Urinary bladder (tissue), 4 donors: ENCODE results near the gene GRPEL2. TPM values are rescaled to one million over a fixed set of nuclear protein-coding genes. Genes with fewer than 3 reads are reported as not detected.

Source experiments
- DNase-seq: peaks from one replicate; pipeline ENCODE4 v3.0.0-alpha.2; 2015; ENCODE audit errors: extremely low spot score
- H3K27ac ChIP-seq: one replicate; pipeline ENCODE4 v1.5.1; 2013; ENCODE audit warnings: low read depth, mild to moderate bottlenecking, moderate library complexity
- H3K36me3 ChIP-seq: one replicate; pipeline ENCODE4 v1.6.1; 2013; ENCODE audit warnings: mild to moderate bottlenecking, moderate library complexity; ENCODE audit not compliant: insufficient read depth
- H3K4me1 ChIP-seq: one replicate; pipeline ENCODE4 v1.6.1; 2013; ENCODE audit warnings: mild to moderate bottlenecking, moderate library complexity; ENCODE audit not compliant: insufficient read depth
- H3K4me3 ChIP-seq: one replicate; pipeline ENCODE4 v1.5.1; 2013; ENCODE audit warnings: low read depth, low read length
- WGBS: extraction: QIAGEN DNeasy Blood & Tissue Kit; methylation state at CpG from one replicate; pipeline ENCODE4 v1.1.7; 2013; 5-methylcytosine and 5-hydroxymethylcytosine counted together
- polyA plus RNA-seq: library from polyadenylated mRNA; stranded (reverse); fragments of 200-250 nt; gene quantifications from one replicate; pipeline ENCODE4 v1.2.3, GENCODE V29; 2013
- total RNA-seq: library from RNA; depleted of rRNA; stranded (reverse); fragments of >200 nt; gene quantifications from one replicate; pipeline ENCODE4 v1.2.3, GENCODE V29; 2014
- donor health status: healthy with polysubstance abuse.
- donor health status: healthy.

Gene GRPEL2
- total and polyA plus RNA-seq, 2 donors, result 5.1 to 17.6 TPM

GRCh38 chr5:149356391-149356790, 11.1 kb downstream of the GRPEL2 start:
- 96% methylated on average over 8 of the region's 8 CpGs for WGBS
- H3K4me3 ChIP-seq, result no peak overlapping the region
- no peak for DNase-seq
- no peak overlapping the region for H3K27ac ChIP-seq
- H3K4me1 ChIP-seq, result no peaks in the 10 kb centered on the region
- H3K36me3 ChIP-seq, result no peaks in the 10 kb centered on the region

GRCh38 chr5:149357370-149358293, 12.3 kb downstream of the GRPEL2 start, which contains the start of gene PCYOX1L:
TSS of gene PCYOX1L (plus strand) at chr5:149358046. CDS start at chr5:149358069, 23 bp downstream.
- no peak within 1 kb of the TSS for H3K27ac ChIP-seq
- DNase-seq, result peak; percentile 91
- peak within 1 kb of the TSS; percentile 63 for H3K4me3 ChIP-seq
- 2% methylated on average over 61 of the region's 61 CpGs for WGBS
- no peaks in the 10 kb centered on the region for H3K36me3 ChIP-seq
- H3K4me1 ChIP-seq, result no peaks in the 10 kb centered on the region

GRCh38 chr5:149358294-149358651, 13.0 kb downstream of the GRPEL2 start:
- no peak overlapping the region for H3K27ac ChIP-seq
- peak overlapping the region; percentile 63 for H3K4me3 ChIP-seq
- no peaks in the 10 kb centered on the region for H3K4me1 ChIP-seq
- DNase-seq, result no peak
- 2% methylated on average over 18 of the region's 18 CpGs for WGBS
- no peaks in the 10 kb centered on the region for H3K36me3 ChIP-seq

- Histone ChIP-seq H3K4me1 (no peaks in the 10 kb centered on the region), H3K27ac (no peak overlapping the region), H3K4me3 (no peak overlapping the region), H3K36me3 (no peaks in the 10 kb centered on the region)
- no peak for DNase-seq
- WGBS, result 83% methylated on average over 8 of the region's 8 CpGs
These were observed 13.7 kb downstream of the GRPEL2 start for GRCh38 chr5:149358868-149359495.

- no peak for DNase-seq
- Histone ChIP-seq H3K4me3 (no peak overlapping the region), H3K4me1 (no peaks in the 10 kb centered on the region), H3K36me3 (no peaks in the 10 kb centered on the region), H3K27ac (no peak overlapping the region)
- WGBS, result 90% methylated on average over 1 of the region's 1 CpG
These were observed 15.0 kb downstream of the GRPEL2 start for GRCh38 chr5:149360272-149360671.

GRCh38 chr5:149362541-149362940, 17.2 kb downstream of the GRPEL2 start:
- no peak overlapping the region for H3K4me3 ChIP-seq
- WGBS, result 88% methylated on average over 12 of the region's 12 CpGs
- no peaks in the 10 kb centered on the region for H3K36me3 ChIP-seq
- H3K4me1 ChIP-seq, result no peaks in the 10 kb centered on the region
- DNase-seq, result no peak
- H3K27ac ChIP-seq, result no peak overlapping the region

- Histone ChIP-seq H3K4me1 (no peaks in the 10 kb centered on the region), H3K27ac (no peak overlapping the region), H3K4me3 (no peak overlapping the region), H3K36me3 (no peaks in the 10 kb centered on the region)
- DNase-seq, result no peak
These were observed 18.1 kb downstream of the GRPEL2 start for GRCh38 chr5:149363358-149363757.

GRCh38 chr5:149363936-149364335, 18.6 kb downstream of the GRPEL2 start:
- Histone ChIP-seq H3K4me1 (no peaks in the 10 kb centered on the region), H3K4me3 (no peak overlapping the region), H3K27ac (no peak overlapping the region), H3K36me3 (no peaks in the 10 kb centered on the region)
- DNase-seq, result no peak
- WGBS, result 96% methylated on average over 9 of the region's 9 CpGs

- H3K4me3 ChIP-seq, result no peak overlapping the region
- no peaks in the 10 kb centered on the region for H3K36me3 ChIP-seq
- WGBS, result 94% methylated on average over 2 of the region's 2 CpGs
- H3K4me1 ChIP-seq, result no peaks in the 10 kb centered on the region
- DNase-seq, result no peak
- H3K27ac ChIP-seq, result no peak overlapping the region
These were observed 19.4 kb downstream of the GRPEL2 start for GRCh38 chr5:149364719-149365118.

GRCh38 chr5:149365418-149365817, 20.1 kb downstream of the GRPEL2 start:
- H3K36me3 ChIP-seq, result no peaks in the 10 kb centered on the region
- H3K4me3 ChIP-seq, result no peak overlapping the region
- no peak for DNase-seq
- 89% methylated on average over 6 of the region's 6 CpGs for WGBS
- no peaks in the 10 kb centered on the region for H3K4me1 ChIP-seq
- H3K27ac ChIP-seq, result no peak overlapping the region

GRCh38 chr5:149366169-149366729, 20.9 kb downstream of the GRPEL2 start:
- H3K36me3 ChIP-seq, result no peaks in the 10 kb centered on the region
- H3K4me1 ChIP-seq, result no peaks in the 10 kb centered on the region
- DNase-seq, result no peak
- no peak overlapping the region for H3K27ac ChIP-seq
- H3K4me3 ChIP-seq, result no peak overlapping the region
- WGBS, result 82% methylated on average over 1 of the region's 1 CpG

GRCh38 chr5:149367249-149367971, 22.1 kb downstream of the GRPEL2 start:
- WGBS, result 35% methylated on average over 14 of the region's 14 CpGs
- H3K27ac ChIP-seq, result no peak overlapping the region
- H3K4me1 ChIP-seq, result no peaks in the 10 kb centered on the region
- H3K36me3 ChIP-seq, result no peaks in the 10 kb centered on the region
- no peak for DNase-seq
- no peak overlapping the region for H3K4me3 ChIP-seq

GRCh38 chr5:149367972-149368645, 22.8 kb downstream of the GRPEL2 start:
- DNase-seq, result no peak
- no peaks in the 10 kb centered on the region for H3K4me1 ChIP-seq
- no peaks in the 10 kb centered on the region for H3K36me3 ChIP-seq
- no peak overlapping the region for H3K4me3 ChIP-seq
- 78% methylated on average over 22 of the region's 22 CpGs for WGBS
- no peak overlapping the region for H3K27ac ChIP-seq
